HG02610 (cell line): ENCODE measurements around the gene SYNPO.

Experiments
- ATAC-seq: cut with Tn5 transposase; IDR thresholded peaks from one replicate; pipeline ENCODE4 v1.9.1; 2021; ENCODE audit warnings: mild to moderate bottlenecking, moderate library complexity; ENCODE audit not compliant: unreplicated experiment

Gene SYNPO

GRCh38 chr5:150607105-150607504 lies 33.4 kb upstream of the SYNPO start:
- ATAC-seq, result no peak

- no peak for ATAC-seq
These were observed 32.5 kb upstream of the SYNPO start for GRCh38 chr5:150607991-150608390.

GRCh38 chr5:150608991-150609390 lies 31.5 kb upstream of the SYNPO start:
- ATAC-seq, result no peak

- no peak for ATAC-seq
These were observed 30.4 kb upstream of the SYNPO start for GRCh38 chr5:150609843-150610584.

- ATAC-seq, result no peak
These were observed 29.4 kb upstream of the SYNPO start for GRCh38 chr5:150611026-150611425.

- ATAC-seq, result no peak
These were observed 28.1 kb upstream of the SYNPO start for GRCh38 chr5:150612405-150612804.

GRCh38 chr5:150612905-150613670 lies 27.4 kb upstream of the SYNPO start:
- no peak for ATAC-seq

GRCh38 chr5:150613991-150614660 lies 26.3 kb upstream of the SYNPO start:
- no peak for ATAC-seq

- no peak for ATAC-seq
These were observed 25.8 kb upstream of the SYNPO start for GRCh38 chr5:150614661-150615060.

GRCh38 chr5:150615141-150615699 lies 25.2 kb upstream of the SYNPO start:
- ATAC-seq, result no peak

GRCh38 chr5:150616024-150616470 lies 24.4 kb upstream of the SYNPO start:
- ATAC-seq, result no peak

GRCh38 chr5:150616506-150616905 lies 24.0 kb upstream of the SYNPO start:
- no peak for ATAC-seq

GRCh38 chr5:150618163-150618562 lies 22.3 kb upstream of the SYNPO start:
- no peak for ATAC-seq

GRCh38 chr5:150618588-150619281 lies 21.7 kb upstream of the SYNPO start:
- no peak for ATAC-seq

- no peak for ATAC-seq
These were observed 20.9 kb upstream of the SYNPO start for GRCh38 chr5:150619359-150620230.

GRCh38 chr5:150621301-150621700 lies 19.2 kb upstream of the SYNPO start:
- ATAC-seq, result no peak

- ATAC-seq, result no peak
These were observed 18.3 kb upstream of the SYNPO start for GRCh38 chr5:150622157-150622556.

- ATAC-seq, result peak; percentile 25
These were observed 17.1 kb upstream of the SYNPO start for GRCh38 chr5:150623152-150623877.

- ATAC-seq, result no peak
These were observed 16.6 kb upstream of the SYNPO start for GRCh38 chr5:150623878-150624216.
